ENCODE results near the gene NTNG1. TPM values are rescaled to one million over a fixed set of nuclear protein-coding genes. Genes with fewer than 3 reads are reported as not detected.

The NTNG1 gene
- total RNA-seq, 1 donor from 2014 or later: 5.7 TPM

- TF ChIP-seq CTCF (IDR thresholded peaks at IDR 0.05): no peak
- Mint-ChIP-seq H3K27me3 (peaks cover 1% of the 10 kb centered on the region), H3K4me1 (no peaks in the 10 kb centered on the region), H3K4me3 (no peak overlapping the region), H3K36me3 (ENCODE audit: low read depth) (no peaks in the 10 kb centered on the region), H3K9me3 (no peaks in the 10 kb centered on the region), H3K27ac (no peak overlapping the region)
- intact Hi-C loops (cut with micrococcal nuclease): no loop called here
- DNase-seq (no peak), ATAC-seq (ENCODE audit: low read depth) (no peak)
- ChIA-PET CTCF (no interaction called here), POLR2A (no interaction called here)
These were observed 201.5 kb downstream of the NTNG1 start for GRCh38 chr1:107342316-107342715.

GRCh38 chr1:107342768-107343167 lies 201.9 kb downstream of the NTNG1 start:
- no peak for ATAC-seq (ENCODE audit: low read depth)
- H3K4me3 Mint-ChIP-seq: no peak overlapping the region
- intact Hi-C loops (cut with micrococcal nuclease): no loop called here
- no peak overlapping the region for H3K27ac Mint-ChIP-seq
- no peak for DNase-seq
- H3K36me3 Mint-ChIP-seq (ENCODE audit: low read depth): no peaks in the 10 kb centered on the region
- peaks cover 1% of the 10 kb centered on the region for H3K27me3 Mint-ChIP-seq
- TF ChIP-seq CTCF (IDR thresholded peaks at IDR 0.05): no peak
- no peaks in the 10 kb centered on the region for H3K4me1 Mint-ChIP-seq
- ChIA-PET CTCF (no interaction called here), POLR2A (no interaction called here)
- H3K9me3 Mint-ChIP-seq: no peaks in the 10 kb centered on the region

- Mint-ChIP-seq H3K4me1 (no peaks in the 10 kb centered on the region), H3K36me3 (ENCODE audit: low read depth) (no peaks in the 10 kb centered on the region), H3K27me3 (peaks cover 1% of the 10 kb centered on the region), H3K9me3 (no peaks in the 10 kb centered on the region), H3K27ac (no peak overlapping the region), H3K4me3 (no peak overlapping the region)
- intact Hi-C loops (cut with micrococcal nuclease): no loop called here
- ChIA-PET CTCF (interaction anchor here (0.7 kb wide), 1 partner anchor 93 kb away, joined by 4 read pairs; no protein-coding TSS in a partner anchor), POLR2A (no interaction called here)
- TF ChIP-seq CTCF (IDR thresholded peaks at IDR 0.05): no peak
- no peak for DNase-seq
- no peak for ATAC-seq (ENCODE audit: low read depth)
These were observed 202.8 kb downstream of the NTNG1 start for GRCh38 chr1:107343601-107344000.

- ATAC-seq (ENCODE audit: low read depth) (no peak), DNase-seq (no peak)
- peaks cover 1% of the 10 kb centered on the region for H3K27me3 Mint-ChIP-seq
- no peak for TF ChIP-seq CTCF (IDR thresholded peaks at IDR 0.05)
- no peaks in the 10 kb centered on the region for H3K9me3 Mint-ChIP-seq
- no peaks in the 10 kb centered on the region for H3K4me1 Mint-ChIP-seq
- no peak overlapping the region for H3K27ac Mint-ChIP-seq
- ChIA-PET POLR2A (no interaction called here), CTCF (interaction anchor here (0.6 kb wide), 1 partner anchor 147 kb away, joined by 3 read pairs; no protein-coding TSS in a partner anchor)
- no peak overlapping the region for H3K4me3 Mint-ChIP-seq
- H3K36me3 Mint-ChIP-seq (ENCODE audit: low read depth): no peaks in the 10 kb centered on the region
- intact Hi-C loops (cut with micrococcal nuclease): no loop called here
These were observed 203.5 kb downstream of the NTNG1 start for GRCh38 chr1:107344268-107344760.

- Mint-ChIP-seq H3K36me3 (ENCODE audit: low read depth) (no peaks in the 10 kb centered on the region), H3K27ac (no peak overlapping the region), H3K4me1 (no peaks in the 10 kb centered on the region), H3K4me3 (no peak overlapping the region), H3K9me3 (no peaks in the 10 kb centered on the region), H3K27me3 (peaks cover 1% of the 10 kb centered on the region)
- TF ChIP-seq CTCF (IDR thresholded peaks at IDR 0.05): no peak
- ATAC-seq (ENCODE audit: low read depth) (no peak), DNase-seq (no peak)
- intact Hi-C loops (cut with micrococcal nuclease): no loop called here
- POLR2A ChIA-PET: no interaction called here
- CTCF ChIA-PET: no interaction called here
These were observed 204.0 kb downstream of the NTNG1 start for GRCh38 chr1:107344836-107345235.

All from activated B cell treated with CpG ODN at 0.5 μM for 24 hours (primary cell).